Measurements from ENCODE around the gene RFFL.
A peak's percentile ranks its signal among the peaks of the same experiment; 100 is the strongest.

The RFFL gene

DNA sequence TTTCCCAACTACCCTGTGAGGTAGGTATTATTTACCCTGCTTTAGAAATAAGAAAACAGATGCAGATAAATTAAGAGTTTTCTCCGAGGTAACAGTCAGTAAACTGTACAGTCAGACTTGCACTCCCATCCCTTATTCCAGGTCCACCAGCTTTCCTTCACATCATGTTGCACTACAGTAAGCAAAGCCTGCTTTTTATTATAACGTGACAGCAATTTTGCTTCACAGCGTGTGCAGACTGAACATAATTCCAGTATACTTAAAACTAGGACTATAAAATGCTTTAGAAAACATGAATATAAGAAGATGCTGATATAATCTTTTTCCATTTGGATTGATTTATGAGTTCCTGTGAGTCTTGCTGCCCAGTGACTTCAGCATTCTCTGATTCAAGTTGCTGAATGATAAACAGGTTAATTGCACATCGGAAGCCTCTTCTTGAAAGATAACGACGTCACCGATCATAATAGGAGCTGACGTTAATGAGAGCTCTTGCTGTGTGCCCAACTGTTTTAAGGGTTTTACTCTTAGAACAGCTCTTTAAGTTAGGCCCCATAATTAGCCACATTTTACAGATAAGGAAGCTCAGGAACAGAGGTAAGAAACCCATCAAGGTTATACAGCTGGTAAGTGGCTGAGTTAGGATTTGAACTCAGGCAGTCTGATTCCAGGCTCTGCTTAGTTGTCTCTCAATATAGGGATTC lies 81.8 kb downstream of the RFFL start (continued):
- peak; percentile 82; the same call in 1 of the 2 replicates for TF ChIP-seq YY1 (tag by site-specific recombination; IDR thresholded peaks at IDR 0.05)
- TF ChIP-seq ZNF610 (tag by site-specific recombination; IDR thresholded peaks at IDR 0.05; ENCODE audit: borderline replicate concordance) = peak; percentile 87
- TF ChIP-seq OVOL3 (tag by site-specific recombination; IDR thresholded peaks at IDR 0.05) = peak; percentile 97
- TF ChIP-seq, protein P1, sequence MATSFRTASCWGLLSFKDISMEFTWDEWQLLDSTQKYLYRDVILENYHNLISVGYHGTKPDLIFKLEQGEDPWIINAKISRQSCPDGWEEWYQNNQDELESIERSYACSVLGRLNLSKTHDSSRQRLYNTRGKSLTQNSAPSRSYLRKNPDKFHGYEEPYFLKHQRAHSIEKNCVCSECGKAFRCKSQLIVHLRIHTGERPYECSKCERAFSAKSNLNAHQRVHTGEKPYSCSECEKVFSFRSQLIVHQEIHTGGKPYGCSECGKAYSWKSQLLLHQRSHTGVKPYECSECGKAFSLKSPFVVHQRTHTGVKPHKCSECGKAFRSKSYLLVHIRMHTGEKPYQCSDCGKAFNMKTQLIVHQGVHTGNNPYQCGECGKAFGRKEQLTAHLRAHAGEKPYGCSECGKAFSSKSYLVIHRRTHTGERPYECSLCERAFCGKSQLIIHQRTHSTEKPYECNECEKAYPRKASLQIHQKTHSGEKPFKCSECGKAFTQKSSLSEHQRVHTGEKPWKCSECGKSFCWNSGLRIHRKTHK (tag by site-specific recombination; IDR thresholded peaks at IDR 0.05) = no peak
- peak; percentile 98 for TF ChIP-seq BCL11A (tag by site-specific recombination; IDR thresholded peaks at IDR 0.05; ENCODE audit: low read depth)
- TF ChIP-seq ZNF76 (tag by site-specific recombination; IDR thresholded peaks at IDR 0.05; ENCODE audit: borderline replicate concordance, low read depth) = peak; percentile 81; the same call in 1 of the 2 replicates
- TF ChIP-seq SETDB1 (IDR thresholded peaks at IDR 0.05; ENCODE audit: insufficient read length, low read length) = no peak
- no peak for TF ChIP-seq HOXC10 (CRISPR knock-in tag; IDR thresholded peaks at IDR 0.05)
- peak; percentile 99 for TF ChIP-seq FEZF1 (tag by site-specific recombination; IDR thresholded peaks at IDR 0.05)
- no peak for TF ChIP-seq ZNF416 (tag by site-specific recombination; IDR thresholded peaks at IDR 0.05)
- TF ChIP-seq ZBTB48 (tag by site-specific recombination; IDR thresholded peaks at IDR 0.05) = no peak
- no peak for TF ChIP-seq ZNF677 (tag by site-specific recombination; IDR thresholded peaks at IDR 0.05)
- no peak for TF ChIP-seq ZNF138 (tag by site-specific recombination; IDR thresholded peaks at IDR 0.05; ENCODE audit: borderline replicate concordance)
- no peak for TF ChIP-seq ZFP37 (tag by site-specific recombination; IDR thresholded peaks at IDR 0.05)
- peak; percentile 87 for TF ChIP-seq SCRT2 (tag by site-specific recombination; IDR thresholded peaks at IDR 0.05)
- TF ChIP-seq ZNF701 (tag by site-specific recombination; IDR thresholded peaks at IDR 0.05) = no peak
- peak; percentile 58; the same call in 1 of the 2 replicates for TF ChIP-seq ZNF341 (tag by site-specific recombination; IDR thresholded peaks at IDR 0.05; ENCODE audit: low read depth)
- TF ChIP-seq KLF7 (tag by site-specific recombination; IDR thresholded peaks at IDR 0.05; ENCODE audit: borderline replicate concordance) = peak; percentile 92; the same call in 1 of the 2 replicates
- TF ChIP-seq ZNF747 (tag by site-specific recombination; IDR thresholded peaks at IDR 0.05) = no peak
- no peak for TF ChIP-seq ZNF133 (tag by site-specific recombination; IDR thresholded peaks at IDR 0.05)
- TF ChIP-seq, protein P2, sequence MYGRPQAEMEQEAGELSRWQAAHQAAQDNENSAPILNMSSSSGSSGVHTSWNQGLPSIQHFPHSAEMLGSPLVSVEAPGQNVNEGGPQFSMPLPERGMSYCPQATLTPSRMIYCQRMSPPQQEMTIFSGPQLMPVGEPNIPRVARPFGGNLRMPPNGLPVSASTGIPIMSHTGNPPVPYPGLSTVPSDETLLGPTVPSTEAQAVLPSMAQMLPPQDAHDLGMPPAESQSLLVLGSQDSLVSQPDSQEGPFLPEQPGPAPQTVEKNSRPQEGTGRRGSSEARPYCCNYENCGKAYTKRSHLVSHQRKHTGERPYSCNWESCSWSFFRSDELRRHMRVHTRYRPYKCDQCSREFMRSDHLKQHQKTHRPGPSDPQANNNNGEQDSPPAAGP (tag by site-specific recombination; IDR thresholded peaks at IDR 0.05) = peak; percentile 87; the same call in 1 of the 2 replicates
- TF ChIP-seq, protein P3, sequence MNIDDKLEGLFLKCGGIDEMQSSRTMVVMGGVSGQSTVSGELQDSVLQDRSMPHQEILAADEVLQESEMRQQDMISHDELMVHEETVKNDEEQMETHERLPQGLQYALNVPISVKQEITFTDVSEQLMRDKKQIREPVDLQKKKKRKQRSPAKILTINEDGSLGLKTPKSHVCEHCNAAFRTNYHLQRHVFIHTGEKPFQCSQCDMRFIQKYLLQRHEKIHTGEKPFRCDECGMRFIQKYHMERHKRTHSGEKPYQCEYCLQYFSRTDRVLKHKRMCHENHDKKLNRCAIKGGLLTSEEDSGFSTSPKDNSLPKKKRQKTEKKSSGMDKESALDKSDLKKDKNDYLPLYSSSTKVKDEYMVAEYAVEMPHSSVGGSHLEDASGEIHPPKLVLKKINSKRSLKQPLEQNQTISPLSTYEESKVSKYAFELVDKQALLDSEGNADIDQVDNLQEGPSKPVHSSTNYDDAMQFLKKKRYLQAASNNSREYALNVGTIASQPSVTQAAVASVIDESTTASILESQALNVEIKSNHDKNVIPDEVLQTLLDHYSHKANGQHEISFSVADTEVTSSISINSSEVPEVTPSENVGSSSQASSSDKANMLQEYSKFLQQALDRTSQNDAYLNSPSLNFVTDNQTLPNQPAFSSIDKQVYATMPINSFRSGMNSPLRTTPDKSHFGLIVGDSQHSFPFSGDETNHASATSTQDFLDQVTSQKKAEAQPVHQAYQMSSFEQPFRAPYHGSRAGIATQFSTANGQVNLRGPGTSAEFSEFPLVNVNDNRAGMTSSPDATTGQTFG (tag by site-specific recombination; IDR thresholded peaks at IDR 0.05; ENCODE audit: borderline replicate concordance) = 0 out of 2 replicates have a peak, but pooled peaks have one; percentile 23
- TF ChIP-seq ZNF664 (tag by site-specific recombination; IDR thresholded peaks at IDR 0.05) = peak; percentile 89
- peak; percentile 82 for TF ChIP-seq ZNF366 (tag by site-specific recombination; conservative IDR thresholded peaks at IDR 0.05)
- peak; percentile 65 for TF ChIP-seq ZNF501 (tag by site-specific recombination; IDR thresholded peaks at IDR 0.05)
- TF ChIP-seq ZNF354C (tag by site-specific recombination; IDR thresholded peaks at IDR 0.05; ENCODE audit: borderline replicate concordance, low read depth) = 0 out of 2 replicates have a peak, but pooled peaks have one; percentile 52
- TF ChIP-seq, protein P4, sequence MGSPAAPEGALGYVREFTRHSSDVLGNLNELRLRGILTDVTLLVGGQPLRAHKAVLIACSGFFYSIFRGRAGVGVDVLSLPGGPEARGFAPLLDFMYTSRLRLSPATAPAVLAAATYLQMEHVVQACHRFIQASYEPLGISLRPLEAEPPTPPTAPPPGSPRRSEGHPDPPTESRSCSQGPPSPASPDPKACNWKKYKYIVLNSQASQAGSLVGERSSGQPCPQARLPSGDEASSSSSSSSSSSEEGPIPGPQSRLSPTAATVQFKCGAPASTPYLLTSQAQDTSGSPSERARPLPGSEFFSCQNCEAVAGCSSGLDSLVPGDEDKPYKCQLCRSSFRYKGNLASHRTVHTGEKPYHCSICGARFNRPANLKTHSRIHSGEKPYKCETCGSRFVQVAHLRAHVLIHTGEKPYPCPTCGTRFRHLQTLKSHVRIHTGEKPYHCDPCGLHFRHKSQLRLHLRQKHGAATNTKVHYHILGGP (tag by site-specific recombination; IDR thresholded peaks at IDR 0.05) = peak; percentile 69; the same call in 1 of the 2 replicates
- TF ChIP-seq ZNF404 (tag by site-specific recombination; IDR thresholded peaks at IDR 0.05) = no peak
- peak; percentile 62; the same call in 1 of the 2 replicates for TF ChIP-seq GLIS1 (tag by site-specific recombination; IDR thresholded peaks at IDR 0.05)
- TF ChIP-seq, protein P5, sequence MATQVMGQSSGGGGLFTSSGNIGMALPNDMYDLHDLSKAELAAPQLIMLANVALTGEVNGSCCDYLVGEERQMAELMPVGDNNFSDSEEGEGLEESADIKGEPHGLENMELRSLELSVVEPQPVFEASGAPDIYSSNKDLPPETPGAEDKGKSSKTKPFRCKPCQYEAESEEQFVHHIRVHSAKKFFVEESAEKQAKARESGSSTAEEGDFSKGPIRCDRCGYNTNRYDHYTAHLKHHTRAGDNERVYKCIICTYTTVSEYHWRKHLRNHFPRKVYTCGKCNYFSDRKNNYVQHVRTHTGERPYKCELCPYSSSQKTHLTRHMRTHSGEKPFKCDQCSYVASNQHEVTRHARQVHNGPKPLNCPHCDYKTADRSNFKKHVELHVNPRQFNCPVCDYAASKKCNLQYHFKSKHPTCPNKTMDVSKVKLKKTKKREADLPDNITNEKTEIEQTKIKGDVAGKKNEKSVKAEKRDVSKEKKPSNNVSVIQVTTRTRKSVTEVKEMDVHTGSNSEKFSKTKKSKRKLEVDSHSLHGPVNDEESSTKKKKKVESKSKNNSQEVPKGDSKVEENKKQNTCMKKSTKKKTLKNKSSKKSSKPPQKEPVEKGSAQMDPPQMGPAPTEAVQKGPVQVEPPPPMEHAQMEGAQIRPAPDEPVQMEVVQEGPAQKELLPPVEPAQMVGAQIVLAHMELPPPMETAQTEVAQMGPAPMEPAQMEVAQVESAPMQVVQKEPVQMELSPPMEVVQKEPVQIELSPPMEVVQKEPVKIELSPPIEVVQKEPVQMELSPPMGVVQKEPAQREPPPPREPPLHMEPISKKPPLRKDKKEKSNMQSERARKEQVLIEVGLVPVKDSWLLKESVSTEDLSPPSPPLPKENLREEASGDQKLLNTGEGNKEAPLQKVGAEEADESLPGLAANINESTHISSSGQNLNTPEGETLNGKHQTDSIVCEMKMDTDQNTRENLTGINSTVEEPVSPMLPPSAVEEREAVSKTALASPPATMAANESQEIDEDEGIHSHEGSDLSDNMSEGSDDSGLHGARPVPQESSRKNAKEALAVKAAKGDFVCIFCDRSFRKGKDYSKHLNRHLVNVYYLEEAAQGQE (tag by site-specific recombination; IDR thresholded peaks at IDR 0.05) = peak; percentile 43; the same call in 1 of the 2 replicates
- TF ChIP-seq ZNF174 (tag by site-specific recombination; IDR thresholded peaks at IDR 0.05) = peak; percentile 79; the same call in 1 of the 2 replicates
